Mesenchymal stem cell (in vitro differentiated cells and primary cell): Measurements from ENCODE around the gene DRICH1.

Source experiments
- DNase-seq: peaks from one replicate; pipeline ENCODE4 v3.0.0-alpha.2; 2013
- H2AFZ ChIP-seq: one replicate; pipeline ENCODE4 v1.6.1; 2013; ENCODE audit warnings: low read depth, mild to moderate bottlenecking, control low read depth, inconsistent platforms, low read length, moderate library complexity
- H2AK5ac ChIP-seq: 2 replicates; pipeline ENCODE4 v1.6.1; 2013; ENCODE audit warnings: low read length, moderate library complexity, mild to moderate bottlenecking, inconsistent platforms; ENCODE audit not compliant: severe bottlenecking
- H2BK120ac ChIP-seq: one replicate; pipeline ENCODE4 v1.6.1; 2013; ENCODE audit warnings: low read depth, mild to moderate bottlenecking, inconsistent platforms, low read length, moderate library complexity
- H2BK12ac ChIP-seq, 2 experiments: one replicate each; pipeline ENCODE4 v1.6.1; 2013; ENCODE audit warnings: inconsistent platforms in 2 of 2, low read length in 2 of 2, mild to moderate bottlenecking in 2 of 2, moderate library complexity in 2 of 2, control low read depth in 1 of 2
- H2BK15ac ChIP-seq: one replicate; pipeline ENCODE4 v1.6.1; 2013; ENCODE audit warnings: mild to moderate bottlenecking, low read depth, inconsistent platforms; ENCODE audit not compliant: poor library complexity, severe bottlenecking
- H2BK5ac ChIP-seq: 2 replicates; pipeline ENCODE4 v1.6.1; 2013; ENCODE audit warnings: low read depth, mild to moderate bottlenecking, low read length, control low read depth, inconsistent platforms; ENCODE audit not compliant: poor library complexity, severe bottlenecking
- H3K14ac ChIP-seq, 2 experiments: one replicate each; pipeline ENCODE4 v1.6.1; 2013; ENCODE audit warnings: inconsistent platforms in 2 of 2, low read length in 2 of 2, control low read depth in 1 of 2, mild to moderate bottlenecking in 1 of 2, moderate library complexity in 1 of 2
- H3K18ac ChIP-seq, 2 experiments: one replicate each; pipeline ENCODE4 v1.6.1; 2013; ENCODE audit warnings: inconsistent platforms in 2 of 2, low read length in 2 of 2, control low read depth in 1 of 2, low read depth in 1 of 2, mild to moderate bottlenecking in 1 of 2
- H3K23ac ChIP-seq, 2 experiments: one replicate each; pipeline ENCODE4 v1.6.1; 2013; ENCODE audit warnings: inconsistent platforms in 2 of 2, low read length in 2 of 2, mild to moderate bottlenecking in 2 of 2, moderate library complexity in 2 of 2, control low read depth in 1 of 2
- H3K27ac ChIP-seq: 2 replicates; pipeline ENCODE4 v1.5.1; 2013; ENCODE audit warnings: mild to moderate bottlenecking, moderate library complexity, low read length, control low read depth, inconsistent platforms; ENCODE audit not compliant: poor library complexity, severe bottlenecking
- H3K27me3 ChIP-seq, 2 experiments: 2 replicates each; pipeline versions ENCODE4 v1.6.1 to v1.7.0; 2013; ENCODE audit warnings: low read length in 2 of 2, mild to moderate bottlenecking in 2 of 2, moderate library complexity in 2 of 2, control low read depth in 1 of 2, inconsistent platforms in 1 of 2; ENCODE audit not compliant: control insufficient read depth in 1 of 2, insufficient read depth in 1 of 2
- H3K36me3 ChIP-seq, 2 experiments: 2 replicates each; pipeline versions ENCODE4 v1.6.1 to v1.7.0; 2013; ENCODE audit warnings: low read length in 2 of 2, control low read depth in 1 of 2, inconsistent platforms in 1 of 2, low read depth in 1 of 2, mild to moderate bottlenecking in 1 of 2; ENCODE audit not compliant: insufficient read depth in 2 of 2, control insufficient read depth in 1 of 2
- H3K4ac ChIP-seq, 2 experiments: one replicate each; pipeline ENCODE4 v1.6.1; 2013; ENCODE audit warnings: inconsistent platforms in 2 of 2, low read length in 2 of 2, mild to moderate bottlenecking in 2 of 2, moderate library complexity in 2 of 2, control low read depth in 1 of 2, low read depth in 1 of 2
- H3K4me1 ChIP-seq: 2 replicates; pipeline ENCODE4 v1.6.1; 2013; ENCODE audit warnings: low read depth, low read length, control low read depth; ENCODE audit not compliant: control insufficient read depth, insufficient read depth
- H3K4me2 ChIP-seq: 2 replicates; pipeline ENCODE4 v1.6.1; 2013; ENCODE audit warnings: low read length, mild to moderate bottlenecking, inconsistent platforms; ENCODE audit not compliant: poor library complexity, severe bottlenecking
- H3K4me3 ChIP-seq, 2 experiments: 2 replicates each; pipeline versions ENCODE4 v1.5.1 to v1.7.0; 2013; ENCODE audit warnings: low read length in 2 of 2, mild to moderate bottlenecking in 2 of 2, control low read depth in 1 of 2, low read depth in 1 of 2; ENCODE audit not compliant: insufficient read depth in 1 of 2
- H3K79me1 ChIP-seq: replicated peaks from 2 replicates; pipeline ENCODE4 v1.6.1; 2013; ENCODE audit warnings: mild to moderate bottlenecking, control low read depth, low read length, inconsistent platforms; ENCODE audit not compliant: poor library complexity, severe bottlenecking
- H3K9ac ChIP-seq: 2 replicates; pipeline ENCODE4 v1.7.0; 2013; ENCODE audit warnings: mild to moderate bottlenecking, low read length, moderate library complexity
- H3K9me3 ChIP-seq: 2 replicates; pipeline ENCODE4 v1.7.0; 2013; ENCODE audit warnings: mild to moderate bottlenecking, low read length; ENCODE audit not compliant: control insufficient read depth
- H4K8ac ChIP-seq: one replicate; pipeline ENCODE4 v1.6.1; 2013; ENCODE audit warnings: inconsistent platforms, mild to moderate bottlenecking, low read length, moderate library complexity
- H4K91ac ChIP-seq: one replicate; pipeline ENCODE4 v1.6.1; 2013; ENCODE audit warnings: mild to moderate bottlenecking, low read length, inconsistent platforms
- WGBS: methylation state at CpG from one replicate; pipeline ENCODE4 v1.1.7; 2013; ENCODE audit warnings: mixed read lengths; 5-methylcytosine and 5-hydroxymethylcytosine counted together

The DRICH1 gene

DNA sequence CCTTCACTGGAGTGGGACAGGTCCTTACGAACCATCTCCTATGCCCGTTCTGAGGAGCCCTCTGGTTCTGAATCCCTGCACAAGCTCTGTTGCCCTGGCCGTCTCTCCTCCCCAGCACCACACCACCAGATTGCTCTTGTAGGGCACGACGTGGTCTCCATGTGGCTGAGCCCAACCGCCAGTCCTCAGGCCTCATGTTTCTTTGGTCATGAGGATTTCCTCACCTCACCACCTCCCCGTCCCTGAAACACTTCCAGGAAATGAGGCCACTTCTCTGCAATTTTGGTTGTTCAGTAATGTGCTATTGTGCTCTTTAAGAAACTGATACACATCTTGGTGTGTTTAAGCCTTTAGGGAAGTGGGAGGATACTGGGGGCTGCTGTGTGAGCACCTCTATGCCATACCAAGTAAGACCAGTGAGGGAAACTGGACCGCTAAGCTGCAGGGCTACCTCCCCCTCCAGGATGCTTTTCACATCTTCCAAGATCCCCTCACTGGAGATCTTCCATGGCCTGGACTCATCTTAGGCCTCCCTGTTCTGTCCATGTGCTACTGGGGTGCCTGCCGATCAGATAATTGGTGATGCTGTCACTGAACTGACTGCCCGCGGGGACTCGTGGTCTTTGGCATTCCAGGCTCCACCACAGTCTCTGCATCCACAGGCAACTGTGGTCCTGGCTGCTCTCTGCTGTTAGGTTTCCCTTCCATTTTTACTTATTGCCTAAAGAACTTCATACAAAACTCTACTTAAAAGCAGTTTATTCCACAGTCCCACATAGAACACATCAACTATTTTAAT, 21.9 kb downstream of the DRICH1 start:
- H4K8ac ChIP-seq = no peak overlapping the region
- no peak overlapping the region for H2BK12ac ChIP-seq
- H3K23ac ChIP-seq = no peak overlapping the region
- no peak overlapping the region for H2BK15ac ChIP-seq
- no peak overlapping the region for H3K14ac ChIP-seq
- H3K4me2 ChIP-seq = no peak overlapping the region
- H3K9me3 ChIP-seq = no peaks in the 10 kb centered on the region
- no peak overlapping the region for H2AFZ ChIP-seq
- no peaks in the 10 kb centered on the region for H3K79me1 ChIP-seq
- DNase-seq = no peak
- no peaks in the 10 kb centered on the region for H3K4me1 ChIP-seq
- H3K27me3 ChIP-seq = peaks cover 0 to 7% of the 10 kb centered on the region in 2 experiments
- H3K27ac ChIP-seq = no peak overlapping the region
- H3K36me3 ChIP-seq = no peaks in the 10 kb centered on the region
- H2BK120ac ChIP-seq = no peak overlapping the region
- H3K9ac ChIP-seq = no peak overlapping the region
- H2AK5ac ChIP-seq = no peak overlapping the region
- no peak overlapping the region for H3K18ac ChIP-seq
- H3K4me3 ChIP-seq = no peak overlapping the region
- 78% methylated on average over 11 of the region's 12 CpGs for WGBS
- H2BK5ac ChIP-seq = no peak overlapping the region
- peak overlapping the region; percentile 12 for H4K91ac ChIP-seq
- H3K4ac ChIP-seq = no peak overlapping the region

DNA sequence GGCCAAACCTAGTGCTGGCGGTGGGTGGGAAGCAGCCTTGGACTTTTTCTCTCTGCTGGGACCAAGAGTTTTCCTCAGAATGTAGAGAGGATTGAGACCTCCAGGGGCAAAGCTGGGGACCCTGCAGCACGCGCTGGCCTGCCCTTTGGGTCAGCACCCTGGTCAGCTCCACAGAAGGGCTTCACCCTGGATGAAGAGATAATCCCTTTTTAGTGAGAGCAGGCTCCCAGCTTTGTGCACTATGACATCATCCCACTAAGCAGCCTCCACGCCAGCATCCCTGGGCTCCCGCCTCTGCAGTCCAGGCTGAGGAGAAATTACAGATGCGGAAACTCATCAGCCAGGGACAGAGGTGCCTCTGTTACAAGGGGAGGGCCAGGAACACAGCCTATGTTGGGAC, 23.5 kb downstream of the DRICH1 start:
- no peak overlapping the region for H2AK5ac ChIP-seq
- H3K4ac ChIP-seq = no peak overlapping the region
- H3K9me3 ChIP-seq = no peaks in the 10 kb centered on the region
- no peak overlapping the region for H2AFZ ChIP-seq
- no peak overlapping the region for H3K9ac ChIP-seq
- peak; percentile 26 for DNase-seq
- no peaks in the 10 kb centered on the region for H3K36me3 ChIP-seq
- H3K4me3 ChIP-seq = no peak overlapping the region
- no peak overlapping the region for H3K23ac ChIP-seq
- no peaks in the 10 kb centered on the region for H3K79me1 ChIP-seq
- H3K18ac ChIP-seq = no peak overlapping the region
- H3K4me2 ChIP-seq = no peak overlapping the region
- no peak overlapping the region for H2BK5ac ChIP-seq
- H2BK120ac ChIP-seq = no peak overlapping the region
- no peak overlapping the region for H4K8ac ChIP-seq
- H2BK12ac ChIP-seq = no peak overlapping the region
- peaks cover 14 to 19% of the 10 kb centered on the region in 2 experiments for H3K27me3 ChIP-seq
- no peak overlapping the region for H2BK15ac ChIP-seq
- no peak overlapping the region for H3K14ac ChIP-seq
- no peak overlapping the region for H3K27ac ChIP-seq
- no peak overlapping the region for H4K91ac ChIP-seq
- 39% methylated on average over 6 of the region's 6 CpGs for WGBS
- H3K4me1 ChIP-seq = no peaks in the 10 kb centered on the region

DNA sequence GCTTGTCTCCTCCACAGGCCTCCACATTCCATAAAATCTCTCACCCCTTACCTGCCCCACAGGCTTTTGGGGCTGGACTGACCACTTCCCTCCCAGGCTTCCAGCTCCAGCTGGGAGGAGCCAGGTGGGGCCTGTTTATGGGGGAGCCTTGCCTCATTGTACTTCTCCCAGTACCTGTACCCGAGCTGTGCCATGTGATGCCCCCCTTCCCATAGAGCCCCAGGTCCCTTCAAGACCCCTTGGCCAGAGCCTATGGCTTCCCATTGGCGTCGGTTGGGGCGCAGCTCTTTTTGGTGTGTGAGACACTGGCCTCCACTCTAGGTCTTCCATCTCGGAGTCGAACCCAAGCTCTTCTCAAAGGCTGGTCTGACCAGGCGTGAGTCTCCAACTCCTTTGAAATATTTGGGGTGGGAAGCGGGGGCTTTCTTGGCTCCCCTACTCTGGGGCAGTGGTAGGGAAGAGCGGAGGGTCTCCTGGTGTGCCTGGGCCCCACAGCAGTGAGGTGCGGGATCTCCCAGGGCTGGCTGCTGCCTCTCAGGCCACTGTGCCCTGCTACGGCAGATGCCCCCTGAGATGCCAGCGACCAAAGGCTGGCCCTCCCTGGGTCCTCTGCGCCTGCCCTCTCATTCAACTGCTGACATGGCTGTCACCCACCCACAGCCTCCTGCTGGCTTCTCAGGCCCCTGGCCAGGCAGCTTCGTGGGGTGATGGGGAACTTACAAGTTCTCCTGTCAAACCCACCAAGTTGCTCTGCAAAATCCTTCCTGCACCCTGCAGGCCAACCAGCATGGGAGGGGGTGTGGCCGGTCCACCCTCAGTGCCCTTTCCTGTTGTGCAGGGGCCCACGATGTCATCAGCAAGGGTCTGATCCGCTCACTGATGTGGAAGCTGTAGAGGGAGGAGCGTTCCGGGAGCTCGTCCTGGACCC, 25.7 kb downstream of the DRICH1 start:
- Histone ChIP-seq H4K91ac (no peak overlapping the region), H2BK120ac (no peak overlapping the region), H2AK5ac (no peak overlapping the region), H3K4me3 (no peak overlapping the region), H2AFZ (no peak overlapping the region), H3K9ac (no peak overlapping the region), H3K4me1 (no peaks in the 10 kb centered on the region), H4K8ac (no peak overlapping the region), H3K9me3 (no peaks in the 10 kb centered on the region), H3K36me3 (no peaks in the 10 kb centered on the region), H3K4ac (no peak overlapping the region), H3K18ac (no peak overlapping the region), H3K4me2 (no peak overlapping the region), H3K79me1 (no peaks in the 10 kb centered on the region), H3K14ac (no peak overlapping the region), H3K23ac (no peak overlapping the region), H2BK5ac (no peak overlapping the region), H3K27me3 (peaks cover 19 to 22% of the 10 kb centered on the region in 2 experiments), H3K27ac (no peak overlapping the region), H2BK15ac (no peak overlapping the region), H2BK12ac (no peak overlapping the region)
- 78% methylated on average over 20 of the region's 20 CpGs for WGBS
- no peak for DNase-seq
